ENCODE data around the gene ROCK2.

DNA sequence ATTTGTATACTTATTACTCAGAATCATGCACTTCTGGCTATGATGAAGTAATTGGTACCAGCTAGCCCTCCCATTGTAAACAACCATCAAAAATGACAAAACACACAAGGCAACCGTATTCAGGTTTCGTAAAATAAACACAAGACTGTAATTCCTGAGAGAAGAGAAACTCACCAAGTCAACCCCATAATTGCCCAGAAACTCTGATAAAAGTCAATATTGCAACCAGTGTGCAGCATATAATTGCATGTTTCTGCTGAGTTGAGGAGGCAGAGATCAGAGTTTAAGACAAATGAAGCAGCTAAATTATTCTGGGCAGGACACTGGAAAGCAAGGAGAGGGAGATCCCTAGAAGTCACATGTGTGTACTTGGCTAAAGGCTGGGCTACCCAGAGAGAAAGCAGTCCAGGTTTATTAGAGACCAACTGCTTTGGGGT is 90.3 kb downstream of the ROCK2 start:
- TF ChIP-seq CTCF (IDR thresholded peaks at IDR 0.05) (no peak), EZH2 (IDR thresholded peaks at IDR 0.05) (no peak)

Data from neural progenitor cell (in vitro differentiated cells).